Measurements from ENCODE around the gene BRD4.

GRCh38 chr19:15250640-15250993, 81.7 kb downstream of the BRD4 start:
- TF ChIP-seq POLR2AphosphoS5 (IDR thresholded peaks at IDR 0.05; ENCODE audit: low read depth, low read length) (no peak), SIN3A (IDR thresholded peaks at IDR 0.05; ENCODE audit: borderline replicate concordance, insufficient read depth, low read length) (no peak), REST (IDR thresholded peaks at IDR 0.05; ENCODE audit: insufficient read depth in 1 of 2, low read depth in 2 of 2, low read length in 2 of 2) (no peak), TAF1 (IDR thresholded peaks at IDR 0.05; ENCODE audit: borderline replicate concordance, insufficient read depth, low read length) (no peak), FOXP2 (optimal IDR thresholded peaks at IDR 0.05; ENCODE audit: borderline replicate concordance, extremely low read depth, extremely low read length, insufficient read depth) (no peak)
